Loucy (cell line): ENCODE results near the gene FAM240A.

Experiments used
- EZH2phosphoT487 ChIP-seq: fragments of 200-600 bp; IDR thresholded peaks from 2 replicates; pipeline ENCODE4 v1.6.1; 2018; ENCODE audit warnings: antibody characterized with exemption, mild to moderate bottlenecking, moderate library complexity, borderline replicate concordance
- TF ChIP-seq, protein P1 (sequence below): fragments of 200-600 bp; sonication (generic); conservative IDR thresholded peaks from 2 replicates; pipeline ENCODE4 v1.5.1; 2014; ENCODE audit warnings: mild to moderate bottlenecking, antibody characterized with exemption, low read length

DNA sequence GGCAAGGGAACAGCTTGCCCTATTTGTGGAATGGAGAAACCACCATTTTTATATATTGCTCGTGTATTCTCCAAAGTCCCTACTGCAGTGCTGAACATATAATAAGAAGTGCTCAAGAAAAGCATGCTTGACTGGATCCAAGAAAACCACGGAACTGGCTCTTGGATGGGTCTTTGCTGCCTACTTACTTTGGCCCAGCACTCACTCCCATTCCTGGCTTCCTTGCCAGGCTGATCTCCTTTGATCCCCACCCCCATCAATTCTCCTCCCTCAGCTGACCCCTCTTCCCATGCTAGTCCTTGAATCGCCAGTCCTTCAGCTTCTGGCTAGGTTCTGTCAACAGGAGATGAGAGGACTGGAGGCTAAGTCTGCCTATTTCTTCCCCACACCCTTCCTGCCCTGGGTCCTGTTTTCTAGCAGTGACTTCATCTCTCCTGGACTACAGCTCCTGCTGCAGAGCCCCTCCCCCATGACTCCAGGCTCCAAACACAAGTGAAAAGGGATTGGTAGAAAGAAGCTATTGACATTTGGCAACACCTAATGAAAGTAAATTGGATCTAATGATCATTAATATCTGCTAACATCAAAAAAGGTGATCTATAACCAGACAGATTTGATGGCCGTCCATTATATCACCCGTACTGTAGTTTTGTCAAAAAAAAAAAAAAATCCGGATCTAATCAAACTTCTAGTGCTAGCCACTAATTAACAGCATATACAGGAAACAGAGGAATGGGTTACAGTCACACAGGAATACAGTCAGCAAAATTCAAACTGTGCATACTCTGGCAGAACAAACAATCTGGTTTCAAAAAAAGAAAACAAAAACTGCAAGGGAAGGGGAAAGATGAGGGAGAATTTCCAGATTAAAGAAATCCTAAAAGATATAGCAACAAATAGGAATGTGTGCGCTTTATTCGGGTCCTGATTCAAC is 7.8 kb downstream of the FAM240A start:
- TF ChIP-seq, protein P1, sequence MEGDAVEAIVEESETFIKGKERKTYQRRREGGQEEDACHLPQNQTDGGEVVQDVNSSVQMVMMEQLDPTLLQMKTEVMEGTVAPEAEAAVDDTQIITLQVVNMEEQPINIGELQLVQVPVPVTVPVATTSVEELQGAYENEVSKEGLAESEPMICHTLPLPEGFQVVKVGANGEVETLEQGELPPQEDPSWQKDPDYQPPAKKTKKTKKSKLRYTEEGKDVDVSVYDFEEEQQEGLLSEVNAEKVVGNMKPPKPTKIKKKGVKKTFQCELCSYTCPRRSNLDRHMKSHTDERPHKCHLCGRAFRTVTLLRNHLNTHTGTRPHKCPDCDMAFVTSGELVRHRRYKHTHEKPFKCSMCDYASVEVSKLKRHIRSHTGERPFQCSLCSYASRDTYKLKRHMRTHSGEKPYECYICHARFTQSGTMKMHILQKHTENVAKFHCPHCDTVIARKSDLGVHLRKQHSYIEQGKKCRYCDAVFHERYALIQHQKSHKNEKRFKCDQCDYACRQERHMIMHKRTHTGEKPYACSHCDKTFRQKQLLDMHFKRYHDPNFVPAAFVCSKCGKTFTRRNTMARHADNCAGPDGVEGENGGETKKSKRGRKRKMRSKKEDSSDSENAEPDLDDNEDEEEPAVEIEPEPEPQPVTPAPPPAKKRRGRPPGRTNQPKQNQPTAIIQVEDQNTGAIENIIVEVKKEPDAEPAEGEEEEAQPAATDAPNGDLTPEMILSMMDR: no peak
- no peak for TF ChIP-seq EZH2phosphoT487
